Activated T-cell treated with anti-CD3 and anti-CD28 coated beads for 4 hours (primary cell): ENCODE measurements around the gene CCT3.
"Not testable (repeated sequence)": the region's sequence is repeated elsewhere in the genome, so short reads cannot be mapped to it uniquely, and the experiment has no call there.

Experiments used
- DNase-seq: peaks from one replicate; pipeline ENCODE4 v3.0.0-alpha.2; 2020

Gene CCT3

GRCh38 chr1:156368157-156368658 is 30.1 kb upstream of the CCT3 start:
- DNase-seq: no peak

- no peak for DNase-seq
Measured at GRCh38 chr1:156367383-156368156, 29.5 kb upstream of the CCT3 start.

GRCh38 chr1:156366378-156367166 is 28.5 kb upstream of the CCT3 start:
- no peak for DNase-seq

- DNase-seq: no peak
Measured at GRCh38 chr1:156365754-156366153, 27.7 kb upstream of the CCT3 start.

- no peak for DNase-seq
Measured at GRCh38 chr1:156360534-156360933, 22.4 kb upstream of the CCT3 start.

GRCh38 chr1:156359973-156360372 is 21.9 kb upstream of the CCT3 start:
- DNase-seq: no peak

GRCh38 chr1:156359249-156359648 is 21.2 kb upstream of the CCT3 start:
- no peak for DNase-seq

- DNase-seq: no peak
Measured at GRCh38 chr1:156358641-156359040, 20.5 kb upstream of the CCT3 start.

- DNase-seq: no peak
Measured at GRCh38 chr1:156357977-156358376, 19.9 kb upstream of the CCT3 start.

- DNase-seq: peak; percentile 48
Measured at GRCh38 chr1:156356875-156357534, 18.9 kb upstream of the CCT3 start.

- no peak for DNase-seq
Measured at GRCh38 chr1:156356262-156356874, 18.3 kb upstream of the CCT3 start.

GRCh38 chr1:156352481-156352880 is 14.4 kb upstream of the CCT3 start:
- DNase-seq: not testable (repeated sequence)

GRCh38 chr1:156347331-156347730 is 9.2 kb upstream of the CCT3 start:
- no peak for DNase-seq

- DNase-seq: no peak
Measured at GRCh38 chr1:156346636-156347035, 8.5 kb upstream of the CCT3 start.

- not testable (repeated sequence) for DNase-seq
Measured at GRCh38 chr1:156346035-156346434, 7.9 kb upstream of the CCT3 start.

GRCh38 chr1:156344409-156344808 is 6.3 kb upstream of the CCT3 start:
- no peak for DNase-seq

- DNase-seq: no peak
Measured at GRCh38 chr1:156342166-156342955, 4.3 kb upstream of the CCT3 start.

- DNase-seq: peak; percentile 23
Measured at GRCh38 chr1:156337888-156338179, 258 bp downstream of the CCT3 start.

GRCh38 chr1:156337052-156337887 is 822 bp downstream of the CCT3 start:
- no peak for DNase-seq

- DNase-seq: no peak
Measured at GRCh38 chr1:156336242-156336641, 1.9 kb downstream of the CCT3 start.

GRCh38 chr1:156323179-156323578 is 14.9 kb downstream of the CCT3 start:
- DNase-seq: not testable (repeated sequence)
